Cardiac atrium fibroblast (primary cell): ENCODE data around the gene CCDC83. TPM values are rescaled to one million over a fixed set of nuclear protein-coding genes. Genes with fewer than 3 reads are reported as not detected.

Experiments
- total RNA-seq: library from RNA; depleted of rRNA; stranded (reverse); fragments of >200 nt; gene quantifications from 2 replicates; pipeline ENCODE4 v1.2.3, GENCODE V29; 2015

The CCDC83 gene
- not detected in 2 replicates for total RNA-seq

DNA sequence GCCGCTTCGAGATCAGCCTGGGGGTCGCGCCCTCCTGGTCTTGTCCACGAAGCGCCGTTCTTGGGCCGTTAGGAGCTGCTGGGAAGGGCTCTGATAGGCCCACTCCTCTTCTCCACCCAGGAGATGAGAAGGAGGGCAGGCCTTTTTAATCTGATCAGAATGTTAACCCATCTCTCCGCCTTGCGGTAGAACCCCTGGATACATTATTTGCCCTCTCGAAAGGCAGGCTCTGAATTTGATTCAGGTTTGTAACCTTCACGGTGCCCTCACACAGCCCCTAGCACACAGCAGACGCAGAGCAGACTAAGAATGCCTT, at the start of gene CCDC83:
CCDC83 (plus strand) TSS at position 43 of the 316 bp plus-strand sequence. CDS start 9,741 bp downstream, outside the sequence.

DNA sequence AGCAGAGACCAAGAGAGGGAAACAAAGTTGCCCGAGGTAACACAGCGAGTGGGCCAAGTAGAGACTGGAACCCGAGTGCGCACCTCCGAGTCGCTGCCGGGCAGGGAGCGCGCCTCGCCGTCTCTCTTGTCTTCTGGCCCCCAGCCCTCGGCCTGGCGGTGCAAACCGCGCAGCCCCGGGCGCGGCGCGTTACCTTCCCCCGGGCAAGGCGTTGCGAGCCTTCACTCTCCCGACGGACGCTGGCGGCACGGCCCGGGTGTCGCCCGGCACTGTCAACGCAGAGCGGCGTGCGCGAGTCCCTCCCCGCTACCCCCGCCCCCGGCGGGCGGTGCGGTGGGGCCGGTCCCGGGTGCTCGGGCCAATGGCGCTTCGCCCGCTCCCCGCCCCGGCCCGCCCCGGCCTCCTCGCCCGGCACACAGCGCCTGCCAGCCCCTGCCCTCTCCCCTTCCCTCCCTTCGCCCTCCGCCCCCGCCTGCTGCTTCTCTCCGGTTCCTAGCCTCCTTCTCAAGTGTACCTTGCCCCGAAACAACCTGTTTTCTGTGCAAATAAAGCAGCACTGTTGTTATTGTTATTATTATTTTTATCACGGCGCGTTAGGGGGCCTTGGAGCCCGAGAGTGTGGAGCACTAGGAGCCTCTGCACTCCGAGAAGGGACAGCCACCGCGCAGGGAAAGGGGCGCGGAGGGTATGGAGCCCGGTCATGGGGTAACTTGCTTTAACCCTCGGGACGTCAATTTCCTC, 44.1 kb upstream of the CCDC83 start, which contains the start of gene SYTL2:
SYTL2 (minus strand) TSS at position 271 of the 741 bp plus-strand sequence. CDS start 53,416 bp downstream, outside the sequence.

Other genes with a start within 250 kb of the CCDC83 start
- gene DLG2, start 228.0 kb upstream of the CCDC83 start, total RNA-seq = not detected in 2 replicates
- gene TMEM126B, start 226.8 kb upstream of the CCDC83 start, total RNA-seq = 47.8 and 51.0 TPM in 2 replicates
- 27.4 and 35.7 TPM in 2 replicates for gene TMEM126A, start 207.4 kb upstream of the CCDC83 start, total RNA-seq
- 20.3 and 21.7 TPM in 2 replicates for gene CREBZF, start 190.3 kb upstream of the CCDC83 start, total RNA-seq
- gene CCDC89, start 169.2 kb upstream of the CCDC83 start, total RNA-seq = 1.3 and 5.3 TPM in 2 replicates
- gene SYTL2, start 44.2 kb upstream of the CCDC83 start, total RNA-seq = 10.7 and 12.6 TPM in 2 replicates
- gene PICALM, start 213.7 kb downstream of the CCDC83 start, total RNA-seq = 209 and 215 TPM in 2 replicates